Vagina (tissue), 2 donors: Measurements from ENCODE around the gene SUB1.

ENCODE experiments used
- CTCF ChIP-seq, 3 experiments: fragments of 450-650 bp in 2 of 3; fragments of 200-600 bp in 1 of 3; sonication (generic) in 1 of 3; IDR thresholded peaks; one replicate each; pipeline ENCODE4 v1.5.1; 2017 to 2019; ENCODE audit warnings: antibody characterized with exemption in 3 of 3, mild to moderate bottlenecking in 2 of 3, moderate library complexity in 2 of 3
- POLR2A ChIP-seq, 2 donors: fragments of 450-650 bp; IDR thresholded peaks; one replicate each; pipeline ENCODE4 v1.6.1; 2017; ENCODE audit warnings: antibody characterized with exemption in 2 of 2, mild to moderate bottlenecking in 2 of 2, moderate library complexity in 2 of 2
- POLR2AphosphoS5 ChIP-seq, 2 donors: sonication (generic); formaldehyde crosslinking; IDR thresholded peaks; one replicate each; pipeline ENCODE4 v1.9.0; 2017; ENCODE audit warnings: antibody characterized with exemption in 2 of 2, mild to moderate bottlenecking in 2 of 2, low read depth in 1 of 2; ENCODE audit not compliant: insufficient read depth in 1 of 2

GRCh38 chr5:32597041-32597629 lies 11.8 kb downstream of the SUB1 start:
- TF ChIP-seq POLR2A (IDR thresholded peaks at IDR 0.05) (no peak), CTCF (IDR thresholded peaks at IDR 0.05) (no peak), POLR2AphosphoS5 (IDR thresholded peaks at IDR 0.05; ENCODE audit: insufficient read depth in 1 of 2, low read depth in 1 of 2) (no peak)
